Measurements from ENCODE around the gene UQCR10. TPM values are rescaled to one million over a fixed set of nuclear protein-coding genes. Genes with fewer than 3 reads are reported as not detected.

Gene UQCR10
- total RNA-seq, 2 donors from 2014 or later: 31.9 to 36.8 TPM

Other genes starting within 250 kb of the UQCR10 start
- gene THOC5, start 213.6 kb upstream of the UQCR10 start, total RNA-seq: 10 to 100 TPM; 34.2 to 46.2 TPM
- 10 to 100 TPM; 27.6 to 28.7 TPM for gene NIPSNAP1, start 186.3 kb upstream of the UQCR10 start, total RNA-seq
- 10 to 100 TPM; 23.8 to 29.3 TPM for gene NF2, start 163.7 kb upstream of the UQCR10 start, total RNA-seq
- gene CABP7, start 47.4 kb upstream of the UQCR10 start, total RNA-seq: under 1 TPM; 0.32 to 0.39 TPM
- 10 to 100 TPM; 11.8 to 14.2 TPM for gene ZMAT5, start 362 bp upstream of the UQCR10 start, total RNA-seq
- gene ASCC2, start 70.9 kb downstream of the UQCR10 start, total RNA-seq: 10 to 100 TPM; 65.9 to 79.8 TPM
- gene MTMR3, start 115.8 kb downstream of the UQCR10 start, total RNA-seq: 10 to 100 TPM; 53.9 to 55.7 TPM